Astrocyte (in vitro differentiated cells and primary cell): Measurements from ENCODE around the gene ANKRD49. TPM values are rescaled to one million over a fixed set of nuclear protein-coding genes. Genes with fewer than 3 reads are reported as not detected.

Experiments
- DNase-seq: peaks from one replicate; pipeline ENCODE4 v3.0.0-alpha.2; 2010; ENCODE audit warnings: low read depth
- FAIRE-seq: peaks from 2 replicates; lab custom pipeline; 2011; peaks lifted over from hg19 to GRCh38; lab: Jason Lieb, UNC
- H2AFZ ChIP-seq: 2 replicates; pipeline ENCODE4 v1.6.0; 2012; ENCODE audit warnings: low read depth, low read length, inconsistent platforms
- H3K27ac ChIP-seq: 2 replicates; pipeline ENCODE4 v1.5.1; 2011; ENCODE audit warnings: low read depth, low read length, inconsistent platforms
- H3K27me3 ChIP-seq: 2 replicates; pipeline ENCODE4 v1.6.0; 2011; ENCODE audit warnings: low read length, inconsistent platforms; ENCODE audit not compliant: insufficient read depth
- H3K36me3 ChIP-seq: 2 replicates; pipeline ENCODE4 v1.5.1; 2011; ENCODE audit warnings: low read length, inconsistent platforms; ENCODE audit not compliant: insufficient read depth
- H3K4me1 ChIP-seq: 2 replicates; pipeline ENCODE4 v1.5.1; 2011; ENCODE audit warnings: low read length, inconsistent platforms; ENCODE audit not compliant: insufficient read depth
- H3K4me2 ChIP-seq: 2 replicates; pipeline ENCODE4 v1.6.0; 2012; ENCODE audit warnings: low read length, inconsistent platforms
- H3K4me3 ChIP-seq: 2 replicates; pipeline ENCODE4 v1.5.1; 2011; ENCODE audit warnings: low read depth, mild to moderate bottlenecking, low read length, inconsistent platforms; ENCODE audit not compliant: insufficient read depth
- H3K79me2 ChIP-seq: 2 replicates; pipeline ENCODE4 v1.6.0; 2012; ENCODE audit warnings: mild to moderate bottlenecking, low read length, inconsistent platforms; ENCODE audit not compliant: insufficient read depth
- H3K9ac ChIP-seq: 2 replicates; pipeline ENCODE4 v1.6.0; 2012; ENCODE audit warnings: mild to moderate bottlenecking, low read length, inconsistent platforms
- H3K9me3 ChIP-seq: 2 replicates; pipeline ENCODE4 v1.5.1; 2012; ENCODE audit warnings: low read depth, mild to moderate bottlenecking, low read length, inconsistent platforms; ENCODE audit not compliant: insufficient read depth
- H4K20me1 ChIP-seq: 2 replicates; pipeline ENCODE4 v1.6.0; 2012; ENCODE audit warnings: low read length, inconsistent platforms; ENCODE audit not compliant: insufficient read depth
- H3K27ac Mint-ChIP-seq: one replicate; pipeline ENCODE4 v1.8.0; 2021; ENCODE audit warnings: mild to moderate bottlenecking, mixed read lengths; ENCODE audit not compliant: unreplicated experiment
- H3K27me3 Mint-ChIP-seq: one replicate; pipeline ENCODE4 v1.8.0; 2021; ENCODE audit warnings: low read depth, mixed read lengths; ENCODE audit not compliant: unreplicated experiment
- H3K36me3 Mint-ChIP-seq: one replicate; pipeline ENCODE4 v1.8.0; 2021; ENCODE audit warnings: low read depth, mixed read lengths; ENCODE audit not compliant: unreplicated experiment
- H3K4me1 Mint-ChIP-seq: one replicate; pipeline ENCODE4 v1.8.0; 2021; ENCODE audit warnings: low read depth, mixed read lengths; ENCODE audit not compliant: unreplicated experiment
- H3K4me3 Mint-ChIP-seq: one replicate; pipeline ENCODE4 v1.8.0; 2021; ENCODE audit warnings: mild to moderate bottlenecking, moderate library complexity, mixed read lengths; ENCODE audit not compliant: unreplicated experiment
- H3K9me3 Mint-ChIP-seq: one replicate; pipeline ENCODE4 v1.8.0; 2021; ENCODE audit warnings: mild to moderate bottlenecking, mixed read lengths; ENCODE audit not compliant: unreplicated experiment
- CTCF ChIP-seq: IDR thresholded peaks from 2 replicates; pipeline ENCODE4 v1.5.1; 2011; ENCODE audit warnings: low read depth, mild to moderate bottlenecking, inconsistent platforms, low read length, moderate library complexity; ENCODE audit not compliant: insufficient read depth
- EZH2 ChIP-seq: IDR thresholded peaks from 2 replicates; pipeline ENCODE4 v1.6.1; 2012; ENCODE audit warnings: mild to moderate bottlenecking, low read length, inconsistent platforms; ENCODE audit not compliant: insufficient read depth
- total RNA-seq: library from RNA; stranded (reverse); gene quantifications from 2 replicates; pipeline ENCODE4 v1.2.1, GENCODE V29; 2021

The ANKRD49 gene
- total RNA-seq, 1 donor from 2014 or later = 10.3 TPM

DNA sequence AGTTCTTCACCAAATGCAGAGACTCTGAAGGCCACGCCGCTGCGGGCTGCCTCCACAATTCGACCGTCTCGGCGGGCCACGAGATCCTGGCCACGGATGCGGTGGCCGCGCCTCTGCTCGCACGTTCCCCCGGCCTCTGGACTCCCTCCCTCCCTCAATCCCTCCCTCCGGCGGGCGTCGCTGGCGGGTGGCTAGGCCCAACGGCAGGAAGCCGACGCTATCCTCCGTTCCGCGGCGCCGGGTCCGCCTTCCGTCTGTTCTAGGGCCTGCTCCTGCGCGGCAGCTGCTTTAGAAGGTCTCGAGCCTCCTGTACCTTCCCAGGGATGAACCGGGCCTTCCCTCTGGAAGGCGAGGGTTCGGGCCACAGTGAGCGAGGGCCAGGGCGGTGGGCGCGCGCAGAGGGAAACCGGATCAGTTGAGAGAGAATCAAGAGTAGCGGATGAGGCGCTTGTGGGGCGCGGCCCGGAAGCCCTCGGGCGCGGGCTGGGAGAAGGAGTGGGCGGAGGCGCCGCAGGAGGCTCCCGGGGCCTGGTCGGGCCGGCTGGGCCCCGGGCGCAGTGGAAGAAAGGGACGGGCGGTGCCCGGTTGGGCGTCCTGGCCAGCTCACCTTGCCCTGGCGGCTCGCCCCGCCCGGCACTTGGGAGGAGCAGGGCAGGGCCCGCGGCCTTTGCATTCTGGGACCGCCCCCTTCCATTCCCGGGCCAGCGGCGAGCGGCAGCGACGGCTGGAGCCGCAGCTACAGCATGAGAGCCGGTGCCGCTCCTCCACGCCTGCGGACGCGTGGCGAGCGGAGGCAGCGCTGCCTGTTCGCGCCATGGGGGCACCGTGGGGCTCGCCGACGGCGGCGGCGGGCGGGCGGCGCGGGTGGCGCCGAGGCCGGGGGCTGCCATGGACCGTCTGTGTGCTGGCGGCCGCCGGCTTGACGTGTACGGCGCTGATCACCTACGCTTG is 50.2 kb downstream of the ANKRD49 start, which contains the start of gene FUT4:
Gene FUT4 (plus strand): TSS at position 227 of the 951 bp plus-strand sequence. CDS start 213 bp downstream, at position 440.
- Mint-ChIP-seq H3K4me3 (peak within 1 kb of the TSS; percentile 94), H3K27ac (peak within 1 kb of the TSS; percentile 98), H3K36me3 (peaks cover 3% of the 10 kb centered on the region), H3K27me3 (peaks cover 9% of the 10 kb centered on the region), H3K9me3 (peaks cover 2% of the 10 kb centered on the region), H3K4me1 (peaks cover 6% of the 10 kb centered on the region)
- no peaks in the 10 kb centered on the region for H3K9me3 ChIP-seq
- peaks cover 32% of the 10 kb centered on the region for H4K20me1 ChIP-seq
- peak within 1 kb of the TSS; percentile 90 for H3K9ac ChIP-seq
- peaks cover 29% of the 10 kb centered on the region for H3K79me2 ChIP-seq
- peak within 1 kb of the TSS; percentile 99 for H2AFZ ChIP-seq
- FAIRE-seq (no peak), DNase-seq (peak; percentile 75)
- TF ChIP-seq CTCF (no peak), EZH2 (no peak)
- H3K4me1 ChIP-seq = peaks cover 21% of the 10 kb centered on the region
- peak within 1 kb of the TSS; percentile 87 for H3K27ac ChIP-seq
- peak within 1 kb of the TSS; percentile 91 for H3K4me2 ChIP-seq
- no peaks in the 10 kb centered on the region for H3K36me3 ChIP-seq
- no peaks in the 10 kb centered on the region for H3K27me3 ChIP-seq
- peak within 1 kb of the TSS; percentile 64 for H3K4me3 ChIP-seq

- peak overlapping the region; percentile 99 for H2AFZ ChIP-seq
- H3K27me3 ChIP-seq = no peaks in the 10 kb centered on the region
- H3K36me3 ChIP-seq = no peaks in the 10 kb centered on the region
- H3K9me3 Mint-ChIP-seq = peaks cover 2% of the 10 kb centered on the region
- peaks cover 29% of the 10 kb centered on the region for H3K79me2 ChIP-seq
- H3K27ac ChIP-seq = peak overlapping the region; percentile 87
- H3K4me1 ChIP-seq = peaks cover 21% of the 10 kb centered on the region
- H3K9me3 ChIP-seq = no peaks in the 10 kb centered on the region
- peaks cover 3% of the 10 kb centered on the region for H3K36me3 Mint-ChIP-seq
- peaks cover 37% of the 10 kb centered on the region for H4K20me1 ChIP-seq
- FAIRE-seq (no peak), DNase-seq (no peak)
- peak overlapping the region; percentile 91 for H3K4me2 ChIP-seq
- H3K4me3 ChIP-seq = peak overlapping the region; percentile 64
- H3K9ac ChIP-seq = peak overlapping the region; percentile 90
- H3K27me3 Mint-ChIP-seq = peaks cover 9% of the 10 kb centered on the region
- TF ChIP-seq EZH2 (no peak), CTCF (no peak)
- peak overlapping the region; percentile 79 for H3K4me3 Mint-ChIP-seq
- H3K4me1 Mint-ChIP-seq = peaks cover 7% of the 10 kb centered on the region
- H3K27ac Mint-ChIP-seq = peak overlapping the region; percentile 47
Measured at GRCh38 chr11:94544646-94545263, 51.0 kb downstream of the ANKRD49 start.
